Islet of Langerhans (tissue), 1 donor: ENCODE data around the gene CABP5.

ENCODE experiments used
- FAIRE-seq: peaks from one replicate; lab custom pipeline; 2011; peaks lifted over from hg19 to GRCh38; lab: Jason Lieb, UNC

The CABP5 gene

DNA sequence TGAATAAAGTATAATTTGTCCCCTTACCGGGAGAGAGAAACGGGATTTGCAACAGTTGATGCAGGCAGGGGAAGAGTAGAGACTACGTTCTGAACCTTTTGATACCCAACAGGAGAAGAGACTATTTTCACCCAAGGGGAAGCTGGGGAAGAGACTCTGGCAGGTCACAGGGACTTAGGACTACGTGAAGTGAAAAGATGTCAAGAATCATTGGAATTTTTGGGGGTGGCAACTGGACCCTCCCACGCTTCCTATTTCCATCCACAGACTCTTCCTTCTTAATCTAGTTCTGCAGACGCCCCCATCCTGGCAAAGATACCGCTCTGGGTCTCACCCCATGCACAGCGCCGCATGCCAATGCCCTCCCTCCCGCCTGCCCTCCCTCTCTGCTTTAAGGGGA, 13.8 kb downstream of the CABP5 start:
- no peak for FAIRE-seq

DNA sequence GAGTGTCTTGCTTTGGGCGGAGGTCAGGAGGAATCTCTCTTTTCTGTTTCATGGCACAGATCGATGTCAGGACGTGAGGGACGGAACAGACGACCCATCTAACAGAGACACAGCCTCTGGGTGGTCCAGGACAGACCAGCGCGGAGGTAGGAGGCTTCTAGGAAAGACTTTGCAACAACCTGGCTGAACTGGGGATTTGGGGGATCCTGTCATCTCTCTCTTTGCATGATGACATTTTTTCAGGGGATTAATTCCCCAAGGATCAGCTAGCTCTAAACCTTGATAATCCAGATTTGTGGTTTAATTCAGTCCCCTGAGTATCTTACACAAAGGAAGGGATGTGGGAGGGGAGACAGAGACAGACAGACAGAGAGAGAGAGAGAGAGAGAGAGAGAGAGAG, 14.4 kb downstream of the CABP5 start:
- FAIRE-seq: no peak

DNA sequence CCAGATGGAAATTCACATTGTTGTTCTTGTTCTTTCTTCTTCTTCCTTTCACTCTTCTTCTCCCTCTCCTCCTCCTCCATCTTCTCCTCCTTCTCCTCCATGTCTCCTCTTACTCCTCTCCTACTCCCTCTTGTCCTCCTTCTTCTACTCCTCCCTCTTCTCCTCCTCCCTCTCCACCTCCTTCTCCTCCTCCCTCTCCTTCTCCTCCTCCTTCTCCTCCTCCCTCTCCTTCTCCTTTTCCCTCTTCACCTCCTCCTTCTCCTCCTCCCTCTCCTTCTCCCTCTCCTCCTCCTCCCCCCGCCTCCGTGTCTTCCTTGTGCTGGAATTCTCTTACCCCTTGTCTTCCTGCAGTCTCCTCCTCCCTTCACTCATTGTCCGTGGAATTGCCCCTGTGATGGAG, 18.4 kb downstream of the CABP5 start:
- FAIRE-seq: no peak

DNA sequence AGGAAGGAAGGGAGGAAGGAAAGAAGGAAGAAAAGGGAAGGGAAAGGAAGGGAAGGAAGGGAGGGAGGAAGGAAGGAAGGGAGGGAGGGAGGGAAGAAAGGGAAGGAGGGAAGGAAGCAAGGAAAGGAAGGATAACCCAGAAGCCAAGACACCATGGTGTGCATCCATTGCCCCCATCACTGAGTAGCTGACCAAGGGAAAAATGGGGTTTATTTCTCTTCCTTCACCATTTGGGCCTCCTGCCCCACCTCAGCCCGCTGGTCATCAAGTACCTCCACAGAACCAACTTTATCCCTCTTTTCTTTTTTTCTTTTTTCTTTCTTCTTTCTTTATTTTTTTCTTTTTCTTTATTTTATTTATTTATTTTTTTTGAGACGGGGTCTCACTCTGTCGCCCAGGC, 20.4 kb downstream of the CABP5 start:
- no peak for FAIRE-seq

DNA sequence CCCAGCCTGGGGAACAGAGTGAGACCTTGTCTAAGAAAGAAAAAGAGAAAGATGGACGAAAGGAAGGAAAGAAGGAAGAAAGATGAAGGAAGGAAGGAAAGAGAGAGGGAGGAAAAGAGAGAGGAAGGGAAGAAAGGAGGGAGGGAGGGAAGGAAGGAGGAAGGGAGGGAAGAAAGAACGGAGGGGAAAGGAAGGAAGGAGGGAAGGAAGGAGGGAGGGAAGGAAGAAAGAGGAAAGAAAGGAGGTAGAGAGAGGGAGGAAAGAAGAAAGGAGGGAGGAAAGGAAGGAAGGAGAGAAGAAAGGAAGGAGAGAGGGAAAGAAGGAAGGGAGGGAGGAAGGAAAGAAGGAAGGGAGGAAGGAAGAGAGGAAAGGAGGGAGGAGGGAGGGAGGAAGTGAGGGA, 20.9 kb downstream of the CABP5 start:
- no peak for FAIRE-seq

DNA sequence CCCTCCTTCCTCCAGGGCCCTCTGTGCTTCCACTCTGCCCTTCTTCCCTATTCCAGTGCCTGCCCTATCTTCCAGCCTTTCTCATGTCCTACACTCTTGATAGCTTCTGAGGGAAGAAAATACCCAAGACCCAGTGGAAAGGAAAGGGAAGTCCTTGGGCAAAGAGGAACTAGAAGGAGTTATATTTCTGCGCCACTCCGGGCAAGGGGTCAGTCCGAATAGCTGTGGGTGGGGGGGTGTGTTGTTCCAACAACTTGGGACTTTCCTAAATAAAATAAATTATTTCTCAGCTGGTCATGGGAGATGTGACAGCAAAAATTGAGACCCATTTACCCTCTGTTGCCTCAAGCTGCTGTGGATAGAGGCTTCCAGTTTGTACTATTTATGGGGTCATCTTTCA, 23.2 kb downstream of the CABP5 start:
- no peak for FAIRE-seq

DNA sequence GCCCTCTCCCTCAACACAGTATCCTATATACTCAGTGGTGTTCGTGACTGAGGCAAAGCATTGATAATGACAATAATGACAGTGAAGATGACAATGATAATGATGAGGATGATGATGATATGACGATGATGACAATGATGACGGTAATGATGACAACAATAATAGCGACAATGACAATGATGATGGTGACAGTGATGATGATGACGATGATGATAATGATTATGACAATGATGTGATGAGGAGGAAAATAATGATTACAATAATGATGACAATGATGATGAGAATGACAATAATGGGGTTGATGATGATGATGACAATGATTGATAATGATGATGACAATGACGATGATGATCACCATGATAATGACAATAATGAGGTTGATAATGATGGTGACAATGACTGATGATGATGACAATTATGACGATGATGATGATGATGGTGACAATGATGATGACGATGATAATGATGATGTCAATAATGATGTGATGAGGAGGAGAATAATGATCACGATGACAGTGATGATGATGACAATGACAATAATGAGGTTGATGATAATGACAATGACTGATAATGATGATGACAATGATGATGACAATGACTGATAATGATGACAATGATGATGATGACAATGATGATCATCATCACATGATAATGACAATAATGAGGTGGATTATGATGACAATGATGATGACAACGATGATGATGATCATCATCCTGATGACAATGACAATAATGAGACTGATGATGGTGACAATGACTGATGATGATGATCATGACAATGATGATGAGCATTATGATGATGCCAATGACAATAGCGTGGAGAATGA, 32.7 kb downstream of the CABP5 start:
- FAIRE-seq: no peak

DNA sequence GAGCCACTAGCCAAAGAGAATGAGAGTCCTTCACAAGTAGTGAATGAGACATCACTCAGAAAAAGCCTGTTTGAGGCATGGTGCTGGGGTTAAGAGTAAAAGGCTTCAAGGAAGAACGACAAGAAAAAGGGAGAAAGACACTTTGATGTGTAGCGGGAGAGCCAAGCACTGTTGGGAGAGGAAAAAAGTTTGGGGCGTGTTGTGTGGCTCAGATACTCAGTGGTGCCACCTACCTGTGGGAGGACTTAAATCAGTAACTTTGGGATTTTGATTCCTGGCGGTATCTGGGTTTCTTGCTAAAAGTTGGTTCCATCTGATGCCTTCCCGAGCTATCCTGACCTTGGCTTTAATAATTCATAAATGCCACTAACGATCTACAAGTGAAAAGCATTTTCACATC, 37.1 kb downstream of the CABP5 start:
- FAIRE-seq: no peak

DNA sequence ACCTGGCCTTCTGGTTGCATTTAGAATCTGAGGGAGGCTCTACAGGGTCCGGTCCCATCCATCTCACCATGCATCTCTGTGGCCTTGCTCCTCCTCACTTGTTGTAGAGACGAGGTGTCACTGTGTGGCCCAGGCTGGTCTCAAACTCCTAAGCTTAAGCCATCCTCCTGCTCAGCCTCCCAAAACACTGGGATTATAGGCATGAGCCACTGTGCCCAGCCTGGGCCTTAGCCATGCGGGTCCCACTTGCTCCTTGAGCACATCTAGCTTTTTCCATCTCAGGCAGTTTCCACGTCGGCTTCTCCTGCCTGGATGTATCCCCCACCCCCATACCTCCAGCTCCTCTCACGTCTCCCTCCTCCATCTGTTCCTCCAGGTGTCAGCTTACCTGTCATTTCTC, 39.6 kb downstream of the CABP5 start:
- FAIRE-seq: no peak

DNA sequence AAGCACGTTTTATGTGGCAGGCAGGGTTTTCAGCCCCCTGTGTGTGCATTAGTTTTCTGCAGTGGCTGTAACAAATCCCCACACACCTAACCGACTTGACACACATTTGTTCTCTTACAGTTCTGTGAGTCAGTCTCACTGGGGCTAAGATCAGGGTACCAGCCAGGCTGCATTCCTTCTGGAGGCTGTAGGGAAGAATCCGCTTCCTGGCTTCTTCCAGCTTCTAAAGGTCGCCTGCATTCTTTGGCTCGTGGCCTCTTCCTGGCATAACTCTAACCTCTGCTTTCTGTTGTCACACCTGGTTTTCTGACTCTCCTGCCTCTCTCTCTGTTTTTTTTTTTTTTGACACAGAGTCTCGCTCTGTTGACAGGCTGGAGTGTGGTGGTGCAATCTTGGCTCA, 43.0 kb downstream of the CABP5 start:
- FAIRE-seq: no peak

DNA sequence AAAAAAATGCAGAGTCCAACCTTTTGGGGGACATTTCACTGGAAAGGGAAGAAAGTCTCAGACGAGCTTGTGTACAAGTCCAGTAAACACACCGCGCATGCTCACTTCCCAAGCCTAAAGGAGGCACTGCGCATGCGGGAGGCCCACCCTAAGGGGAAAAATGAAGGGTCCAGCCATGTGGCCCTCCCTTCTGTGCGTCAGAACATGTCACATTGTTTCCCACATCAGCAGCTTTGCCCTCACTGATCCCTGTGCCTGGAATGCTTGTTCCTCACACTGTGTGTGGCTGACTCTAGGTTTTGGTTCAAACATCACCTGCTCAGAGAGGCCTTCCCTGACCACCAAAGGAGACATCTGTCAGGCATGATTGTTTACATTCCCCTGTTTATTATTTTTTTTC, 45.1 kb downstream of the CABP5 start:
- no peak for FAIRE-seq

DNA sequence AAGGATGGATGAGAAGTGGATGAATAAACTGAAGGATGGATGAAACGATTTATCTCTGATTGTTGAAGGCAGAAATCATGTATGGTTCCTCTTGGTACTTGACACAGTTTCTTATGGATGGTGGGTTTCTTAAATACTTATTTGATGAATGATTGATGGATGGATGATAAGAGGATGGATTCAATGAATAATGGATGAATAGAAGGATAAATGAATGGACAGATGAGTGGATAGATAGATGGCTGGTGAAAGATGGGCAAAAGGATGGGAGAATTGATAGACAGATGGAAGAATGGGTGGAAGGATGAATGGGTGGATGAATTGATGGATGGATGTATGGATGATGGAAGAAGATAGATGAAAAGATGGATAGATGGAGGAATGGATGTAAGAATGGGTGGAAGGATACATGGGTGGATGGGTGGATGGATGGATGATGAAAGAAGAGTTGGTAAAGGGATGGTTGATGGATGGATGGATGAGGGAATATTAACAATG, 47.6 kb downstream of the CABP5 start:
- no peak for FAIRE-seq

DNA sequence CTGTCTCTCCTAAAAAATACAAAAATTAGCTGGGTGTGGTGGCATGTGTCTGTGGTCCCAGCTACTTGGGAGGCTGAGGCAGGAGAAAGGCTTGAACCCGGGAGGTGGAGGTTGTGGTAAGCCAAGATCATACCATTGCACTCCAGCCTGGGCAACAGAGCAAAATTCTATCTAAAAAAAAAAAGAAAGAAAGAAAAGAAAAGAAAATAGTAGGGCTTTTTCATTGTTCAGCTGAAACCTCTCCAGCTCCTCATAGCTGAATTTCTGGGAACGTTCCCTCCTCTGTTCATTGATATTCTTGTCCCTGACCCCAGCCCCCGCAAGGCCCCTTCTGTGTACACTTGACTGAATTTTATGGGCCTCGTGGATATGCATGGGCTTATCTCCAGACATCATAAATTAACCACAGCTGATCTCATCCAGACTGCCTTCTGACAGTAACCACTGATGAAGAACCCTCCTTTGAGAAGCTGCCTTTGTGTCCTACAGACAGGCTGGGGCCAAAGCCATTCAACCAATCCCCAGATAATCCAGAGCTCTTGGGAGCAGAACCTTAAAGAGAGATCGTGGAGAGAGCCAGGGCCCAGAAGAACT, 49.6 kb downstream of the CABP5 start, which contains the start of gene ELSPBP1:
Gene ELSPBP1, plus strand, starts transcription at position 424 of the 594 bp plus-strand sequence. CDS start 14,036 bp downstream, outside the sequence.
- FAIRE-seq: no peak

DNA sequence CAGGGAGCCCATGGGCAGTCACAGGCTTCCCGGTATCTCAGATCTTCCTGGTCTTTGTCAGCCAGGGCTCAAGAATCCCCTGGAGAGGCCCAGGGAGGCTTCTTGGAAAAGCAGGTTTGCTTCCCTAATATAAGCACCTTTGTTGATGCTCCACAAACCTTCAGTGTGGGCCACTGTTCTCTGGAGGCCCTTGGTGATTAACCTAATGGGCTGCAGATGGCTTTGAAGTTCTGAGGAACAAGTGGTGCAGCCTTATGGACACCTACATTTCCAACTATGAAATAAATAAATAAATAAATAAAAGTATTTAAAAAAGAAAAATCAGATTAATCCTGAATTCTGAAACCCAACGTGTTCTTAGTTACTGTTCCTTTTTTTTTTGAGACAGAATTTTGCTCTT, 51.8 kb downstream of the CABP5 start, which contains the start of gene BSPH1:
Gene BSPH1, minus strand, starts transcription at position 101 of the 400 bp plus-strand sequence. Its CDS starts 89 bp downstream, at position 12.
- FAIRE-seq: no peak

DNA sequence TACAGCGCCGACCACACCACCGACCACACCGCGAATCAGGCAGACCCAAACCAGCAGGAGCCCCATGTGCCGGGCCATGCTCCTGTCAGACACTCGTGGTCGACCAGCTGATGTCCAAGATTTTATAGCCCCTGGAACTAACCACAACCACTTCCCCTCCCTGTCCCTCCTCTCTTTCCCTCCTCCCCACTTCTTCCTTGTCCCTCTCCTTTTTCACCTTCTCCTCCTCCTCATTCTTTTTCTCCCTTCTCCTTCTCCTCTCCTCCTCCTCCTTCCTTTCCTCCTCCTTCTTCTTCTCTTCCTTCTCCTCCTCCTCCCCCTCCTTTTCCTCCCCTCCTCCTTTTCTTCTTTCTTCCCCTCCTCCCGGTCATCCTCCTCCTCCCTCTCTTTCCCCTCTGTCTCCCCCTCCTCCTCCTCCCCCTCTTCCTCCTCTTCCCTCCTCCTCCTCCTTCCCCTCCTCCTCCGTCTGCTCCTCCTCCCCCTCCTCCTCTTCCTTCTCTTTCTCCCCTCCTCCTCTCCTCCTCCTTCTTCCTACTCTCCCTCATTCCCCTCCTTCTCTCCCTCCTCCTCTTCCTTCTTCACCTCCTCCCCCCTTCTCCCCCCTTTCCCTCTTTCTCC, 52.6 kb downstream of the CABP5 start:
- no peak for FAIRE-seq
